K562 (cell line): Measurements from ENCODE around the gene TRMT2A. TPM values are rescaled to one million over a fixed set of nuclear protein-coding genes. Genes with fewer than 3 reads are reported as not detected.

Experiments used
- FOXM1 ChIP-seq, 2 experiments: fragments of 450-650 bp in 1 of 2; sonication (generic) in 1 of 2; formaldehyde crosslinking in 1 of 2; IDR thresholded peaks; 2 replicates each; pipeline versions ENCODE4 v1.6.1 to v1.9.0; 2017 to 2022; ENCODE audit warnings: low read depth in 2 of 2, mild to moderate bottlenecking in 2 of 2, missing genetic modification reagents in 1 of 2, moderate library complexity in 1 of 2
- HDAC2 ChIP-seq: fragments of 450-650 bp; IDR thresholded peaks from 2 replicates; pipeline ENCODE4 v1.6.1; 2016; ENCODE audit warnings: mild to moderate bottlenecking
- PCBP1 ChIP-seq: fragments of 200-400 bp; formaldehyde crosslinking; IDR thresholded peaks from 2 replicates; pipeline ENCODE4 v1.6.1; 2018; ENCODE audit warnings: mild to moderate bottlenecking, low read depth, low read length; ENCODE audit not compliant: poor library complexity, severe bottlenecking
- TFAP4 ChIP-seq: sonication (generic); formaldehyde crosslinking; IDR thresholded peaks from 2 replicates; pipeline ENCODE4 v1.8.0; 2022; ENCODE audit warnings: missing genetic modification reagents, mild to moderate bottlenecking, moderate library complexity, borderline replicate concordance
- ZNF655 ChIP-seq: fragments of 250-450 bp; sonication (Bioruptor Pico); IDR thresholded peaks from 2 replicates; pipeline ENCODE4 v1.5.0; 2021
- polyA plus RNA-seq, 8 experiments: library from polyadenylated mRNA; depleted of rRNA in 4 of 8; stranded (reverse) in 5 of 8; unstranded in 3 of 8; fragments of >200 nt; fragmentation: Nextera tagmentation in 2 of 8; fragmentation: Illumina TruSeq in 1 of 8; extraction: Ambion mirVana in 2 of 8; extraction: Trizol in 1 of 8; gene quantifications; 2 replicates each; pipeline versions ENCODE4 v1.2.1 to v1.2.3, GENCODE V29; 2011 to 2014; ENCODE audit warnings: inconsistent platforms in 1 of 8, missing spikeins in 1 of 8
- total RNA-seq, 7 experiments: library from RNA; depleted of rRNA in 6 of 7; stranded (reverse); fragments of >200 nt in 6 of 7; fragmentation: Illumina TruSeq in 2 of 7; extraction: Trizol in 2 of 7; gene quantifications; 2 replicates each; pipeline versions ENCODE4 v1.2.1 to v1.2.3, GENCODE V29; 2011 to 2021; ENCODE audit warnings: low replicate concordance in 1 of 7

Gene TRMT2A
- total and polyA plus RNA-seq, 9 of the 15 experiments (the other 6 are each of a cell fraction or from before 2014, with no cell fraction given) = 1.6 to 265 (median 140) TPM

- no peak for TF ChIP-seq FOXM1 (IDR thresholded peaks at IDR 0.05; ENCODE audit: low read depth)
- no peak for TF ChIP-seq FOXM1 (CRISPR knock-in tag; IDR thresholded peaks at IDR 0.05; ENCODE audit: low read depth)
- no peak for TF ChIP-seq ZNF655
- TF ChIP-seq HDAC2 = no peak
- no peak for TF ChIP-seq PCBP1
- no peak for TF ChIP-seq TFAP4
These were observed 6.6 kb downstream of the TRMT2A start (continued) for GRCh38 chr22:20110359-20110985.
